ENCODE data around the gene FAM171A1.

FAM171A1 gene

DNA sequence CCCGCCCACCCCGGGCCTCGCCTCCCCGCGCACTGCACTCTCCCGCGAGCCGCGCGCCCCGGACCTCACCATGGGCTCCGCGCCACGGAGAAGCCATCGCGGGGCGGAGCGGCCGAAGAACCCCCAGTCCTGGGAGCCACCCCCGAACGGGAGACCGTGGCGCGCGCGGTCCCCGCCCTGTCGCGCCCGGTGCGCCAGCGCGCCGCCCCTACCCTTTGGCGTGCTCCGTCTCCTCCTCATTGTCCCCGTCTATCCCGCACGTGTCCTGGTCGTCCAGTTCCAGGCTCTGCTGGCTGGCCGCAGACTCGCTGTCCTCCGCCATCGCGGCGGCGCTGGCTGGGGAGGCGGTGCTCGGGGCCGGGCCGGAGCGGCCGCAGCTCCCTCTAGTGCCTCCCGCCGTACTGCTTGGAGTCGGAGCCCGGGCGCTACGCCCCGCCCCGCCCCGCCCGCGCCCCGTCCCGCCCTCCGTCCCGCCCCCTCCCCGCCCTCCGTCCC, 202.8 kb downstream of the FAM171A1 start, which contains the start of gene NMT2:
Gene NMT2, minus strand, starts transcription at position 403 of the 495 bp plus-strand sequence. Its CDS starts 81 bp downstream, at position 322.
- peak within 1 kb of the TSS; percentile 75 for H3K9ac ChIP-seq (ENCODE audit: low read length)
- H3F3A ChIP-seq (ENCODE audit: insufficient read depth, low read length) = no peaks in the 10 kb centered on the region
- peak within 1 kb of the TSS; percentile 97 for H3K4me3 ChIP-seq (ENCODE audit: low read length)
- H3K4me2 ChIP-seq (ENCODE audit: low read depth, low read length) = peak within 1 kb of the TSS; percentile 90
- H3K79me2 ChIP-seq (ENCODE audit: low read length) = peaks cover 19% of the 10 kb centered on the region
- no peaks in the 10 kb centered on the region for H4K20me1 ChIP-seq (ENCODE audit: insufficient read depth, low read length)
- DNase-seq = peak; percentile 83
- TF ChIP-seq EZH2phosphoT487 (IDR thresholded peaks at IDR 0.05; ENCODE audit: low read length) = no peak
- TF ChIP-seq, protein P1, sequence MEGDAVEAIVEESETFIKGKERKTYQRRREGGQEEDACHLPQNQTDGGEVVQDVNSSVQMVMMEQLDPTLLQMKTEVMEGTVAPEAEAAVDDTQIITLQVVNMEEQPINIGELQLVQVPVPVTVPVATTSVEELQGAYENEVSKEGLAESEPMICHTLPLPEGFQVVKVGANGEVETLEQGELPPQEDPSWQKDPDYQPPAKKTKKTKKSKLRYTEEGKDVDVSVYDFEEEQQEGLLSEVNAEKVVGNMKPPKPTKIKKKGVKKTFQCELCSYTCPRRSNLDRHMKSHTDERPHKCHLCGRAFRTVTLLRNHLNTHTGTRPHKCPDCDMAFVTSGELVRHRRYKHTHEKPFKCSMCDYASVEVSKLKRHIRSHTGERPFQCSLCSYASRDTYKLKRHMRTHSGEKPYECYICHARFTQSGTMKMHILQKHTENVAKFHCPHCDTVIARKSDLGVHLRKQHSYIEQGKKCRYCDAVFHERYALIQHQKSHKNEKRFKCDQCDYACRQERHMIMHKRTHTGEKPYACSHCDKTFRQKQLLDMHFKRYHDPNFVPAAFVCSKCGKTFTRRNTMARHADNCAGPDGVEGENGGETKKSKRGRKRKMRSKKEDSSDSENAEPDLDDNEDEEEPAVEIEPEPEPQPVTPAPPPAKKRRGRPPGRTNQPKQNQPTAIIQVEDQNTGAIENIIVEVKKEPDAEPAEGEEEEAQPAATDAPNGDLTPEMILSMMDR (IDR thresholded peaks at IDR 0.05; ENCODE audit: low read length) = peak; percentile 17; the same call in 1 of the 2 replicates
- no peak for TF ChIP-seq EZH2 (optimal IDR thresholded peaks at IDR 0.05; ENCODE audit: low read depth, low read length)
- H3K36me3 ChIP-seq (replicated peaks; ENCODE audit: insufficient read depth, low read length) = no peaks in the 10 kb centered on the region
- peaks cover 5% of the 10 kb centered on the region; the same call in 1 of the 2 replicates for H3K4me1 ChIP-seq (ENCODE audit: low read length)
- peak within 1 kb of the TSS; percentile 40; the same call in 1 of the 2 replicates for H3K27ac ChIP-seq (ENCODE audit: low read length)
- no peaks in the 10 kb centered on the region for H3K9me2 ChIP-seq (replicated peaks; ENCODE audit: insufficient read depth, low read length)
- peak within 1 kb of the TSS; percentile 89 for H2AFZ ChIP-seq (ENCODE audit: low read length)
- H3K27me3 ChIP-seq (replicated peaks; ENCODE audit: insufficient read depth, low read length) = no peaks in the 10 kb centered on the region
- no peaks in the 10 kb centered on the region for H3K9me3 ChIP-seq (replicated peaks; ENCODE audit: insufficient read depth, low read length)

DNA sequence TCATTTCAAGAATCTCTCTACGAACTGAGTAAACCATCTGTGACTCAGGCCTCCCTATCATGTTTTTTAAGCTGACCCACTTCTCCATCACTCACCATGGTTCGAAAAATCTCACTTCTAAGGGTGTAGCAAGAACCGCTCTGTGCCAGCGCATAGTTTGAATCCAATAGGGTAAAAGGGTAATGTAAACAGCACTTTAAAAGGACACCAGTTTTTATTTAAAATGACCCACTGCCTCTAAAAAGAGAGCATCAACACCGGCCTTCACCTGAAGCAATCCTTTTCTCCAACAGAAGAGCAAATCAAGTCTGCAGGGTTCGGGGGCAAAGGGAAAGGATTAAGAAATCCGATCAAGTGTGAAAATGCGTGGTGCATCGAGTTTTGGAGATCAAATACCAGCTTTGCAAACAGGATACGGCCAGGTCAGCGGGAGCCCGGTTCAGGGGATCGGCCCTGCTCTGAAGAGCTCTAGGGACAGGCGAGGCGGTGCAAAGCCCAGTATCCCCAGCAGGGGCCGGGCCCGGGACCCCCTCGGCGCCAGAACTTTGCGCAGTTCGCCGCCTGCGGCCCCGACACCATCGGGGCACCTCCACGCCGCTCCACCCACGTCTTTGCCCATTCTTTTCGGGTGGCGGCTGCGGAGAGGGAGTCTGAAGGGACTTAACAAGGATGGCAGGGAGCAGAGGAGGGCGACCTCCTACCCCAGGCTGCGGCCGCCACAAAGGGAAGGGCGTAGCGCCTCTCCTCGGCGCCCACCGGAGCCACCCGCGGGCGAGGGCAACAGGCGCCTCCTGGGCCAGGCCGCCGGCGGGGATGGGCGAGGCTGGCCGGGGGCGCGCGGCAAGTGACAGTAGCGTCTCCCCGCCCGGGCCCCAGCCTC, 203.4 kb downstream of the FAM171A1 start:
- no peak for TF ChIP-seq EZH2 (optimal IDR thresholded peaks at IDR 0.05; ENCODE audit: low read depth, low read length)
- no peak for TF ChIP-seq EZH2phosphoT487 (IDR thresholded peaks at IDR 0.05; ENCODE audit: low read length)
- TF ChIP-seq, protein P1 (IDR thresholded peaks at IDR 0.05; ENCODE audit: low read length) = peak; percentile 48
- peak overlapping the region; percentile 97 for H3K4me3 ChIP-seq (ENCODE audit: low read length)
- peak overlapping the region; percentile 75 for H3K9ac ChIP-seq (ENCODE audit: low read length)
- peak overlapping the region; percentile 76 for H3K4me2 ChIP-seq (ENCODE audit: low read depth, low read length)
- H3K4me1 ChIP-seq (ENCODE audit: low read length) = peaks cover 5% of the 10 kb centered on the region; the same call in 1 of the 2 replicates
- peak; percentile 59 for DNase-seq
- no peaks in the 10 kb centered on the region for H3F3A ChIP-seq (ENCODE audit: insufficient read depth, low read length)
- H3K79me2 ChIP-seq (ENCODE audit: low read length) = peaks cover 19% of the 10 kb centered on the region
- H4K20me1 ChIP-seq (ENCODE audit: insufficient read depth, low read length) = no peaks in the 10 kb centered on the region
- no peaks in the 10 kb centered on the region for H3K9me2 ChIP-seq (replicated peaks; ENCODE audit: insufficient read depth, low read length)
- peak overlapping the region; percentile 88 for H2AFZ ChIP-seq (ENCODE audit: low read length)
- no peaks in the 10 kb centered on the region for H3K9me3 ChIP-seq (replicated peaks; ENCODE audit: insufficient read depth, low read length)
- no peak overlapping the region for H3K27ac ChIP-seq (ENCODE audit: low read length)
- H3K36me3 ChIP-seq (replicated peaks; ENCODE audit: insufficient read depth, low read length) = no peaks in the 10 kb centered on the region
- H3K27me3 ChIP-seq (replicated peaks; ENCODE audit: insufficient read depth, low read length) = no peaks in the 10 kb centered on the region

DNA sequence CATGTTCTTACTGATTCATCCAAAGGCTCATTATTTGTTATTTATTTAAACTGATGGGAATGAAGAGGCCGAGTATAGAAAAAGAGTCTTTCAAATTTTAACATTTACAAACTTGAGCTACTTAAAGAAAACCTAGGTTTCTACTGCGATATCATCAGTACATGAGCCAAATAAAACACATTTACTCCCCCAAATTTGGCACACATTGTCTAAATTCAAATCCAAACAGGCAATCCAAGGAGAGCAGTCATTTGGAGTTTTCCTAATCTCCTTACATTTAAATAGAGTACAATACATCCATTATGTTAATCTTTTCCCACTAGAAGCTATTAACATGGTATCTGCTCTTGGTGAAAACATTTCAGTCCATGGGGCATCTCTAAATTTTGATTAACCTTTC, 204.8 kb downstream of the FAM171A1 start:
- no peaks in the 10 kb centered on the region for H3K9me2 ChIP-seq (replicated peaks; ENCODE audit: insufficient read depth, low read length)
- no peak overlapping the region for H3K27ac ChIP-seq (ENCODE audit: low read length)
- H3K4me1 ChIP-seq (ENCODE audit: low read length) = peaks cover 5% of the 10 kb centered on the region; the same call in 1 of the 2 replicates
- no peak for DNase-seq
- TF ChIP-seq EZH2 (optimal IDR thresholded peaks at IDR 0.05; ENCODE audit: low read depth, low read length) (no peak), EZH2phosphoT487 (IDR thresholded peaks at IDR 0.05; ENCODE audit: low read length) (no peak)
- TF ChIP-seq, protein P1 (IDR thresholded peaks at IDR 0.05; ENCODE audit: low read length) = no peak
- H3K4me3 ChIP-seq (ENCODE audit: low read length) = no peak overlapping the region
- no peaks in the 10 kb centered on the region for H3F3A ChIP-seq (ENCODE audit: insufficient read depth, low read length)
- H3K4me2 ChIP-seq (ENCODE audit: low read depth, low read length) = no peak overlapping the region
- no peaks in the 10 kb centered on the region for H4K20me1 ChIP-seq (ENCODE audit: insufficient read depth, low read length)
- H3K9me3 ChIP-seq (replicated peaks; ENCODE audit: insufficient read depth, low read length) = no peaks in the 10 kb centered on the region
- H3K79me2 ChIP-seq (ENCODE audit: low read length) = peaks cover 19% of the 10 kb centered on the region
- no peaks in the 10 kb centered on the region for H3K27me3 ChIP-seq (replicated peaks; ENCODE audit: insufficient read depth, low read length)
- no peaks in the 10 kb centered on the region for H3K36me3 ChIP-seq (replicated peaks; ENCODE audit: insufficient read depth, low read length)
- H2AFZ ChIP-seq (ENCODE audit: low read length) = no peak overlapping the region
- no peak overlapping the region for H3K9ac ChIP-seq (ENCODE audit: low read length)
